HG02981 (cell line): ENCODE measurements around the gene TRIM39.

ENCODE experiments used
- ATAC-seq: cut with Tn5 transposase; IDR thresholded peaks from one replicate; pipeline ENCODE4 v1.9.1; 2021; ENCODE audit warnings: mild to moderate bottlenecking, moderate library complexity; ENCODE audit not compliant: unreplicated experiment

Gene TRIM39

DNA sequence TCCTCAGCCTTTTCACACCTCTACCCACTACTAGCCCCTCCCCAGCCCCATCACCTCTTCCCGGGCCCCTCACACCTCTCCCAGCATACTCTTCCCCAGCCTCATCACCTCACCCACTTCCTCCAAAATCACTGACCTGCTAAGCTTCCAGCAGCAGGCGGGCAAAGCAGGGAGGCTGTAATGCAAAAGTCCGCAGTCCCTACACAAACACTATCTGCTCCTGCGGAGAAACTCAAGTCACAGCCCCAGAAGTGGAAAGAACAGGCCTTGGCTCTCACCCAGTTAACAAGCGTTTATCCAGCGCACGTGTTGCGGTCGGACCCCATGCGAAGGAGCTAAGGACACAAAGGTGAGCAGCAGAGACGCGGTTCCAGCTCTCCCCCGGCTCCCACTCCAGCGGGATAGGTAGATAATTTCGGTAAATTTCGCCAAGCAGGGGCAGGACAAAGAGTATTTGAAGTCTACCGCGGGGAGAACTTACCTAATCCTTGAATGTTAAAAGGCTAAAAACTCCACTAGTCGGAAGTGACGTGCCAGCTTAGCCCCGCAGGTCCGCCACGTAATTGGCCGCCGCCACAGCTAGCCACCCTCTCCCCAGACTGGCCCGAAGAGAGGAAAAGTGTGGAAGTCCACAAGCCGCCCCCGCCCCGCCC is 728 bp upstream of the TRIM39 start:
- peak; percentile 32 for ATAC-seq

DNA sequence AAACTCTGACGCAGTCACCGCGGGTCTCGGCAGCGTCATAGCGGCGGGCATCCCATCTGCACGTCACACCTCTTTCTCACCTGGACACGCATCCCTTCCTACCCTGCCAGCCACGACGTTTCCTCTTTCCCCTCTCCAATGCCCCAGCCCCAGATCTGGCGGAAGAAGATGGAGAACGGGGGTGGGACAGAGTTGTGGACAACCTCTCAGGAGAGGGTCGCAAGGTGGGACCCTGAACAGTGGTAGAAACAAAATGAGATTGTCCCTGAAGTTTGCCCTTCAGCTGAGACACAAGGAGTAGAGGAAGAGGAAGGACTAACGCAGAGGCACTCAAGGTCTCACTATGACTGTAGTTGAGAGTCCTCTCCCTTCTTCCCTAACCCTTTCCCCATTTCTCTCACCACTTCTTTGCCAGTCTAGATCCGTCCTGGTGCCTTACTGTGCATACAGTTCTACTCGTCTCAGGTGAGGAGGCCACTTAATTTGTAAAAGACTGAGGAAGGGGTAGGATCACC is 562 bp downstream of the TRIM39 start:
- ATAC-seq: no peak

- ATAC-seq: no peak
Measured at GRCh38 chr6:30328397-30328796, 1.7 kb downstream of the TRIM39 start.

DNA sequence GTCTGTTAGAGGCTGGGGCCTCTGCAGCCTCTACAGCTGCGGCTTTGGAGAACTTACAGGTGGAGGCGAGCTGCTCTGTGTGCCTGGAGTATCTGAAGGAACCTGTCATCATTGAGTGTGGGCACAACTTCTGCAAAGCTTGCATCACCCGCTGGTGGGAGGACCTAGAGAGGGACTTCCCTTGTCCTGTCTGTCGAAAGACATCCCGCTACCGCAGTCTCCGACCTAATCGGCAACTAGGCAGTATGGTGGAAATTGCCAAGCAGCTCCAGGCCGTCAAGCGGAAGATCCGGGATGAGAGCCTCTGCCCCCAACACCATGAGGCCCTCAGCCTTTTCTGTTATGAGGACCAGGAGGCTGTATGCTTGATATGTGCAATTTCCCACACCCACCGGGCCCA is 2.6 kb downstream of the TRIM39 start:
- no peak for ATAC-seq

DNA sequence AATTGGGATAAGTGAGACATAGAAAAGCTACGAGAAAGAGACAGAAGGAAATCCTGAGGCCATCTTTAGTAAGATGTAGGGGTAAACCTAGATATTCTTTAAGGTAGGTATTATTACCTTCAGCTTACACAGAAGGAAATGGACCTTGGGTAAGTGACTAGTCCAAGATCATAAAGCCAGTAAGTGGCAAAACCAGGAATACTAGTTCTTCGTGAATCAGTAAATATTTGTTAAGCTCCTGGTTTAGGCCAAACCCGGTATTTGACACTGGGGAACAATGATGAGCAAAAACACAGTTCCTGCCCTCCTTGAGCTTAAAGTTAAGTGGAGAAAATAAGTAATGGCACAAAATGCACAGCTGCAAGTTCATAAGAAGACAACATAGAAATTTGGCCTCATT is 5.3 kb downstream of the TRIM39 start:
- ATAC-seq: no peak

- ATAC-seq: no peak
Measured at GRCh38 chr6:30334075-30334783, 7.5 kb downstream of the TRIM39 start.

GRCh38 chr6:30340589-30341054 is 13.9 kb downstream of the TRIM39 start:
- ATAC-seq: no peak

GRCh38 chr6:30341218-30341617 is 14.5 kb downstream of the TRIM39 start:
- no peak for ATAC-seq

- no peak for ATAC-seq
Measured at GRCh38 chr6:30341728-30342127, 15.0 kb downstream of the TRIM39 start.

GRCh38 chr6:30344191-30344867 is 17.6 kb downstream of the TRIM39 start:
- ATAC-seq: no peak

GRCh38 chr6:30344868-30345671 is 18.3 kb downstream of the TRIM39 start, which contains the start of gene RPP21:
RPP21 (plus strand) TSS chr6:30345156; CDS start chr6:30345172, 16 bp downstream.
- ATAC-seq: peak; percentile 88

- no peak for ATAC-seq
Measured at GRCh38 chr6:30345852-30346251, 19.1 kb downstream of the TRIM39 start.

DNA sequence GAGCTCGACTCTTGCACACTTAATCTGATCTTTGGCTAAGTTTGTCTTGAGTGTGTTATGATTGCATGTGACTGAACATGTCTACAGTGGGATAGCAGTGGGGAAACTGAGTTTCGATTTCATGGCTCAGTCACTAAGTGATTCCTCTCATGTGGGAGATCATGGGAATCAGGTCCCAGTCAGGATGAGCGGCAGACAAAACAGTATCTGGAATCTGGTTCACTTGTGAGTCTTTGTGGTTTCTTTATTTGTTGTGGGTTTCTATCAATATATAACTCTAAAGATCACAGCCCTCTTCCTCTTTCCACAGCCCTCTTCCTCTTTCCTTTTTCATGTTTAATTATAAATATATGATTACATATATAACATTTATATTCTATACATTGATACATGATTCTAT is 22.2 kb downstream of the TRIM39 start:
- no peak for ATAC-seq

DNA sequence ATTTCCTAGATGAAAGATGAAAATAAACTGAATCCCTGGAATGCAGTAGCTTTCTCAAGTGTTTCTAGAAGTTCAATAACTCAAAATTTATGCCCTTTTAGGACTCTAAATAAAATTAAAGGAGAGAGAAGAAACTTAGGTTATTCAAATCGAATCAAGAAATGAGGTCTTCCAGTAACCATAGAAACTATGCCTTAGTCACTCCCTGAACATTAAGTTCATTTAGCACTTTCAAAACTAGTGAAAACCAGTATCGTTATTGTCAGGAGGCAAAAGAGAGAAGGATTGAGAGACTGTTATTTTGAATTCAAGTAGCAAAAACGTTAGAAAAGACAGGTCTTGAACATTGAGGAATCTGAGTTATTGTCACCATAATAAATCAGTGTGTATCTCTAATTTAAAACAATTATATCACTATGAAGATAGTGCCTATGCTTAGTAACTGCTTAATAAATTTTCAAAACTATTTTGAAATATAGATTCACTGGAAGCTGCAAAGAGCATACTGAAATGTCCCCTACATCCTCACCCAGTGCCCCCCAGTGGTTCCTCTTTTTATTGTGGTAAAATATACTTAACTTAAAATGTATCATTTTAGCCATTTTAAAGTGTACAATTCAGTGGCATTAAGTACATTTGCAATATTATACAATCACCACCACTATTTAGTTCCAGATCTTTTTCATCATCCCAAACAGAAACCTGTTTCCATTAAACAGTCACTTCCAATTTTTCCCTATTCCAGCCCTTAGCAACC is 22.9 kb downstream of the TRIM39 start:
- ATAC-seq: no peak

DNA sequence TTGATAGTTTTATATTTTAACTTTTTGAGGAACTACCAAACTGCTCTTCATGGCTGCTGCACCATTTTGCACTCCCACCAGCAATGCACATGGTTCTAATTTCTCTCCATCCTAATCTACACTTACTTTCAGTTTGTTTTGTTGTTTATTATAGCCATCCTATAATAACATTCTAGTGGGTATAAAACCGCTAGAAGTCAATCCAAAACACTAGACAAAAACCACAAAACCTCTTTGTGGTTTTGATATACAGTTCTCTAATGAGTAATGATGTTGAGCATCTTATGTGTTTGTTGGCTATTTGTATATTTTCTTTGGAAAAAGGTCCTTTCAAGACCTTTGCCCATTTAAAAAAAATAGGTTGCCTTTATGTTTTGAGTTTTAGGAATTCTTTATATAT is 23.8 kb downstream of the TRIM39 start:
- no peak for ATAC-seq

- no peak for ATAC-seq
Measured at GRCh38 chr6:30352550-30352949, 25.8 kb downstream of the TRIM39 start.

GRCh38 chr6:30355281-30355680 is 28.6 kb downstream of the TRIM39 start:
- no peak for ATAC-seq

GRCh38 chr6:30356536-30356935 is 29.8 kb downstream of the TRIM39 start:
- ATAC-seq: no peak

DNA sequence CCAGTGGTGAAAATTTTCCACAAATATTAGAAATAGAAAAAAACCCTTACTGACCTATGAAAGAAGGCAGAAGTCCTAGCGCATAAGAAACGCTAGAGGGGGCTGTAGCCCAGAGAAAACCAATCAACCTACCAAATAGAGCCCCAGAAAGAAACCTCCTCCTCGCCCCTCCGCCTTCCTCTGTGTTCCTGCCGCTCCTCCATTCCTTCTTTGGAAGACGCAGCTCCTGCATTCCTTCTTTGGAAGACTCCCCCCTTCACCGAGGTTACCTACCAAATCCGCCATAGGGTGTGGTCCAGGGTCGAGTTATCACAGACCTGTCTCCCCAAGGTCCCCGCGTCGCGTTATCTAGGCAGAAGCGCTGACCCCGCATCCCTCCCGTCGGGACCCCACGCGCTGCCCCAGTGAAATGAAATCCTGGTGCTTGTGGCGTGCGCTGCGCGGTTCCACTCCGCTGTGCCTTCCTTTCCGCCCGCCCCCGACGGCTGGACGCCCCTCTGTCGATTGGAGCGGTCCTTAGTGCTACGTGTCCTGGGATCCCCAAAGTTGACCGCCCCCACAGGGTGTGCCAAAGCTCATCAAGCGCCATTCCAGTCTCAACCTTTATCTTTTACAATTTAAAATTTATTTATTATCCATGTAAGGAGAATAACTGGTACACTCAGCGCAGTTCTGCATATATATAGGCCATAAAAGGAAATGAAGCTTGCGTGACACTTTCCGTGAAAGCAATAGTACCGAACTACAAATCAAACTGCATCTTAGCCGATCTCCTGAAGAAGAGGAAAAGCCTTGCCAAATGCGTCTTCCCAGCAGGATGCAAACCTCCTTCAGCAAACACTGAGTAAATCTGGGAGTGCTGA is 31.2 kb downstream of the TRIM39 start:
- ATAC-seq: no peak
